Measurements from ENCODE around the gene KDM7A. TPM values are rescaled to one million over a fixed set of nuclear protein-coding genes. Genes with fewer than 3 reads are reported as not detected.
A peak's percentile ranks its signal among the peaks of the same experiment; 100 is the strongest.

KDM7A gene
- total RNA-seq, 1 experiment from 2014 or later = 12.2 TPM

- TF ChIP-seq USF1 (CRISPR knock-in tag; IDR thresholded peaks at IDR 0.05) (no peak), NFE2L1 (CRISPR knock-in tag; IDR thresholded peaks at IDR 0.05) (no peak)
Measured at GRCh38 chr7:140200061-140200989, 23.5 kb upstream of the KDM7A start (continued).

GRCh38 chr7:140197938-140198337 lies 21.2 kb upstream of the KDM7A start:
- ChIA-PET CTCF (no interaction called here), POLR2A (no interaction called here)
- DNase-seq (ENCODE audit: low spot score) (no peak), ATAC-seq (no peak)
- Mint-ChIP-seq H3K27ac (no peak overlapping the region), H3K9me3 (peaks cover 23% of the 10 kb centered on the region), H3K27me3 (ENCODE audit: low read depth) (peaks cover 5% of the 10 kb centered on the region; the same call in 1 of the 2 replicates), H3K4me3 (no peak overlapping the region), H3K36me3 (0 out of 2 replicates have a peak, but pooled peaks cover 3% of the 10 kb centered on the region), H3K4me1 (peaks cover 10% of the 10 kb centered on the region; the same call in 1 of the 2 replicates)
- no peak for TF ChIP-seq ZNF263 (CRISPR knock-in tag; IDR thresholded peaks at IDR 0.05; ENCODE audit: low read depth)
- TF ChIP-seq CTCF (IDR thresholded peaks at IDR 0.05) = no peak

DNA sequence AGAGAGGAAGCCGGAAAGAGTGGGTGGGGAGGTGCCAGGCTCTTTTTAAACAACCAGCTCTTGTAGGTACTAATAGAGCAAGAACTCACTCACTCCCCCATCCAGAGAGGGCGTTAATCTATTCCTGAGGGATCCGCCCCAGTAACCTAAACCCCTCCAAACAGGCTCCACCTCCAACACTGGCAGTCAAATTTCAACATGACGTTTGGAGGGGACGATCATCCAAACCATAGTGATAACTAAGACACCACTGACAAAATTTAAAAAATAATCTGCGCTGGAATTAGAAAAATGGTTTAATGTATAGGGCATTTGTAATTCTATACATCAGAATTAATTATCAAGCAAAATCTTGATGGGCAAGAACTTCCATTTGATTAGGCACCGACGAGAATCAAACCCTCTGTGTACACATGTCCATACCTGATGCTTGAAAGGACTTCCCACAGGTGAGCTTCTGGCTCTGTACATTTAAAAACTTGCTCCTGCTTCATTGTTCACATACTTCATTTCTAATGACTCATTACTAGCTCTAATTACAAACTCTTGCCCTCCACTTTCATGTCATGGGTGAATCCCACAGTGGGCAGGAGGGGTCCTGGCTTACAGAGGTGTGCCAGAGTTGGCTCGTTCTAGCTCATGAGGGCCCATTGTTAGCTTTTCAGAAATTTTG lies 20.6 kb upstream of the KDM7A start:
- CTCF ChIA-PET = no interaction called here
- TF ChIP-seq TEAD4 (CRISPR knock-in tag; IDR thresholded peaks at IDR 0.05) (no peak), EMX1 (CRISPR knock-in tag; IDR thresholded peaks at IDR 0.05) (no peak), E2F5 (CRISPR knock-in tag; IDR thresholded peaks at IDR 0.05) (no peak), NR3C1 (CRISPR knock-in tag; conservative IDR thresholded peaks at IDR 0.05; ENCODE audit: low read depth) (no peak)
- TF ChIP-seq, protein P1, sequence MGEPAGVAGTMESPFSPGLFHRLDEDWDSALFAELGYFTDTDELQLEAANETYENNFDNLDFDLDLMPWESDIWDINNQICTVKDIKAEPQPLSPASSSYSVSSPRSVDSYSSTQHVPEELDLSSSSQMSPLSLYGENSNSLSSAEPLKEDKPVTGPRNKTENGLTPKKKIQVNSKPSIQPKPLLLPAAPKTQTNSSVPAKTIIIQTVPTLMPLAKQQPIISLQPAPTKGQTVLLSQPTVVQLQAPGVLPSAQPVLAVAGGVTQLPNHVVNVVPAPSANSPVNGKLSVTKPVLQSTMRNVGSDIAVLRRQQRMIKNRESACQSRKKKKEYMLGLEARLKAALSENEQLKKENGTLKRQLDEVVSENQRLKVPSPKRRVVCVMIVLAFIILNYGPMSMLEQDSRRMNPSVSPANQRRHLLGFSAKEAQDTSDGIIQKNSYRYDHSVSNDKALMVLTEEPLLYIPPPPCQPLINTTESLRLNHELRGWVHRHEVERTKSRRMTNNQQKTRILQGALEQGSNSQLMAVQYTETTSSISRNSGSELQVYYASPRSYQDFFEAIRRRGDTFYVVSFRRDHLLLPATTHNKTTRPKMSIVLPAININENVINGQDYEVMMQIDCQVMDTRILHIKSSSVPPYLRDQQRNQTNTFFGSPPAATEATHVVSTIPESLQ (CRISPR knock-in tag; IDR thresholded peaks at IDR 0.05) = no peak
- TF ChIP-seq, protein P2, sequence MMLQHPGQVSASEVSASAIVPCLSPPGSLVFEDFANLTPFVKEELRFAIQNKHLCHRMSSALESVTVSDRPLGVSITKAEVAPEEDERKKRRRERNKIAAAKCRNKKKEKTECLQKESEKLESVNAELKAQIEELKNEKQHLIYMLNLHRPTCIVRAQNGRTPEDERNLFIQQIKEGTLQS (CRISPR knock-in tag; conservative IDR thresholded peaks at IDR 0.05) = no peak
- peaks cover 17% of the 10 kb centered on the region for H3K9me3 Mint-ChIP-seq
- ATAC-seq = peak; percentile 77
- no peak overlapping the region for H3K4me3 Mint-ChIP-seq
- H3K4me1 Mint-ChIP-seq = peaks cover 14% of the 10 kb centered on the region
- peaks cover 5% of the 10 kb centered on the region; the same call in 1 of the 2 replicates for H3K27me3 Mint-ChIP-seq (ENCODE audit: low read depth)
- POLR2A ChIA-PET = no interaction called here
- no peak overlapping the region for H3K27ac Mint-ChIP-seq
- H3K36me3 Mint-ChIP-seq = 0 out of 2 replicates have a peak, but pooled peaks cover 3% of the 10 kb centered on the region
- no peak for DNase-seq (ENCODE audit: low spot score)
